ENCODE measurements around the gene ADAMTS13.
"Not testable (repeated sequence)": the region's sequence is repeated elsewhere in the genome, so short reads cannot be mapped to it uniquely, and the experiment has no call there.

The ADAMTS13 gene

DNA sequence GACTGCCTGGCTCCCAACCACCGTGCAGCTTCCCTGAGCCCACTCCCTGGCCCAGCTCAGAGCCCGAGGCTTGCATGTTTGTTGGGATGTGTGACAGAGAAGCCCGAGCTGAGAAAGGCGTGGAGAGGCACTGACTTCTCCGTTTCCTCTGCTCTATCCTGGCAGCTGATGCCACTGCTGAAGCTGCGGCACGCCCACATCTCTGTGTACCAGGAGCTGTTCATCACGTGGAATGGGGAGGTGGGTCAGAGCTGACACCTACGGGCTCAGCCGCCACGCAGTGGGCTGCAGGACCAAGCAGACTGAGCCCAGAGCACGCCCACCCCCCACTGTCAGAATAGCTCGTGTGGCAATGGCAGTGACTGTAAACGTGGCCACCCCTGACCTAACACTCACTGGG, 36.7 kb upstream of the ADAMTS13 start:
- H3K4me3 ChIP-seq (ENCODE audit: low read depth, low read length), result no peak overlapping the region
- TF ChIP-seq, protein P1, sequence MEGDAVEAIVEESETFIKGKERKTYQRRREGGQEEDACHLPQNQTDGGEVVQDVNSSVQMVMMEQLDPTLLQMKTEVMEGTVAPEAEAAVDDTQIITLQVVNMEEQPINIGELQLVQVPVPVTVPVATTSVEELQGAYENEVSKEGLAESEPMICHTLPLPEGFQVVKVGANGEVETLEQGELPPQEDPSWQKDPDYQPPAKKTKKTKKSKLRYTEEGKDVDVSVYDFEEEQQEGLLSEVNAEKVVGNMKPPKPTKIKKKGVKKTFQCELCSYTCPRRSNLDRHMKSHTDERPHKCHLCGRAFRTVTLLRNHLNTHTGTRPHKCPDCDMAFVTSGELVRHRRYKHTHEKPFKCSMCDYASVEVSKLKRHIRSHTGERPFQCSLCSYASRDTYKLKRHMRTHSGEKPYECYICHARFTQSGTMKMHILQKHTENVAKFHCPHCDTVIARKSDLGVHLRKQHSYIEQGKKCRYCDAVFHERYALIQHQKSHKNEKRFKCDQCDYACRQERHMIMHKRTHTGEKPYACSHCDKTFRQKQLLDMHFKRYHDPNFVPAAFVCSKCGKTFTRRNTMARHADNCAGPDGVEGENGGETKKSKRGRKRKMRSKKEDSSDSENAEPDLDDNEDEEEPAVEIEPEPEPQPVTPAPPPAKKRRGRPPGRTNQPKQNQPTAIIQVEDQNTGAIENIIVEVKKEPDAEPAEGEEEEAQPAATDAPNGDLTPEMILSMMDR (IDR thresholded peaks at IDR 0.05; ENCODE audit: low read depth, low read length), result no peak

GRCh38 chr9:133386338-133386737, 35.8 kb upstream of the ADAMTS13 start:
- H3K4me3 ChIP-seq (ENCODE audit: low read depth, low read length), result no peak overlapping the region
- TF ChIP-seq, protein P1 (IDR thresholded peaks at IDR 0.05; ENCODE audit: low read depth, low read length), result no peak

- no peak overlapping the region for H3K4me3 ChIP-seq (ENCODE audit: low read depth, low read length)
- TF ChIP-seq, protein P1 (IDR thresholded peaks at IDR 0.05; ENCODE audit: low read depth, low read length), result no peak
Measured at GRCh38 chr9:133387680-133388079, 34.5 kb upstream of the ADAMTS13 start.

DNA sequence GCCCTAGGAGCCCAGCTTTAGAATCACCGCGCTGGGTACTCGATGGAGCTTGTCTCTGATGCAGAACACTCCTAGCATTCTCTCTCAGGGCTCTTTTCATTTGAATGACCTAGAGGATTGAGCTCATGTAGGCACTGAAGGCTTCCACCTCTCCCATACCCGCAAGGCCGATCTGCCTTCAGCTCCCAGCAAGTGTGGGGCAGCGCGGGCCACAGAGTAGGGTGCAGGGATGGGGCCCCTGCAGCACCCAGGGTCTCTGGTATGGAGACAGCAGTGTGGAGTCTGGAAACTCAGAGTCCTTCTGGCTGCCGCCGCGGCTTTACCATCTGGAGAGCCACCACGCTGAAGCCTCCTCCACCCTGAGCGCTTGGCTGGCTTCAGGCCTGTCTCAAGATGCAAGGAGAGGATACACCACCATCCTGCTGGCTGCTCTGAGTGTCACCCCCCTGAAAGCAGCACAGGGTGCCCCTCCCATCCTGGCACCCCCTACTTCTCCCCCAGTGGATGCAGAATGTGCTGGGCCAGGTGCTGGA, 33.1 kb upstream of the ADAMTS13 start:
- TF ChIP-seq, protein P1 (IDR thresholded peaks at IDR 0.05; ENCODE audit: low read depth, low read length), result no peak
- no peak overlapping the region for H3K4me3 ChIP-seq (ENCODE audit: low read depth, low read length)

GRCh38 chr9:133389562-133389961, 32.6 kb upstream of the ADAMTS13 start:
- TF ChIP-seq, protein P1 (IDR thresholded peaks at IDR 0.05; ENCODE audit: low read depth, low read length), result no peak
- no peak overlapping the region for H3K4me3 ChIP-seq (ENCODE audit: low read depth, low read length)

DNA sequence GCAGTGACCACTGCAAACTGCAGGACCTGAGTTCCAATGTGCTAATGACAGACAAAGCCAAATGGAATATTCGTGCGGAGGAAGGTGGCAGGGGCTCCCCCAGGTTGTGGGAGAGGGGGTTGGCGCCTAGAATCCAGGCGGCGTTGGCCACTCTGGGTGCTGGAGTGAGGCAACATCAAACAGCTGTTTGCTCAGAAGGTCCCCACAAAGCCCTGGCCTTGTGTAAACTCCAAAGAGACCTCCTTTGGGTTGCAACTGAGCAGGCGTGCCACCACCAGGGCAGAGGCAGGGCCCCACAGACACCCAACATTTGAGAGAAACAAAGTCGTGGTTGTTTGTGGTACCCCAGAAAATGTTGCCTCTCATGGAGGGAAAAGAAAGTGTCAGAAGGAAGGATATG, 31.5 kb upstream of the ADAMTS13 start:
- TF ChIP-seq, protein P1 (IDR thresholded peaks at IDR 0.05; ENCODE audit: low read depth, low read length), result no peak
- H3K4me3 ChIP-seq (ENCODE audit: low read depth, low read length), result no peak overlapping the region

GRCh38 chr9:133391449-133391848, 30.7 kb upstream of the ADAMTS13 start:
- not testable (repeated sequence) for H3K4me3 ChIP-seq (ENCODE audit: low read depth, low read length)

- not testable (repeated sequence) for H3K4me3 ChIP-seq (ENCODE audit: low read depth, low read length)
Measured at GRCh38 chr9:133392308-133392707, 29.9 kb upstream of the ADAMTS13 start.

Measured in WI38 (cell line).